Activated gamma-delta T cell treated with anti-CD3 and anti-CD28 coated beads, Interleukin-2, amount 50 U/mL, for 16 hours (primary cell): ENCODE results near the gene RDH13.
"Not testable (repeated sequence)": the region's sequence is repeated elsewhere in the genome, so short reads cannot be mapped to it uniquely, and the experiment has no call there.

Experiments used
- DNase-seq: peaks from one replicate; pipeline ENCODE4 v3.0.0-alpha.2; 2020; ENCODE audit warnings: low read depth

The RDH13 gene

DNA sequence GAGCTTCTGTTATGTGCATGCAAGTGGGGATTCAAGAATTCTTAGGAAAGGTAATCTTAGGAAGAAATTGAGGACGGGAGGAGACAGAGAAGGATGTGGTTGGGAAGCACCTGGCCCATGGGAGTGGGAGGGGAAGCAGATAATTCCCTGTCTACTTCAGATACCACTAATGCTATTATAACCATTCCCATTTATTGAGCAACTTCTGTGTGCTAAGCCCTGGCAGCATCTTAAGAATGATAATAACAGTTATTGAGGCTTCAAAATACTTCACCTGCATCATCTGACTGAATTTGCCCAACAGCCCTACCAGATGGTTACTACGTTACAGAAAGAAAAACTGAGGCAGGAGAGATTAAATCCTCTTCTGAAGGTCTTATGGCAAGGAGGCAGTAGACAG lies 14.2 kb upstream of the RDH13 start:
- no peak for DNase-seq

DNA sequence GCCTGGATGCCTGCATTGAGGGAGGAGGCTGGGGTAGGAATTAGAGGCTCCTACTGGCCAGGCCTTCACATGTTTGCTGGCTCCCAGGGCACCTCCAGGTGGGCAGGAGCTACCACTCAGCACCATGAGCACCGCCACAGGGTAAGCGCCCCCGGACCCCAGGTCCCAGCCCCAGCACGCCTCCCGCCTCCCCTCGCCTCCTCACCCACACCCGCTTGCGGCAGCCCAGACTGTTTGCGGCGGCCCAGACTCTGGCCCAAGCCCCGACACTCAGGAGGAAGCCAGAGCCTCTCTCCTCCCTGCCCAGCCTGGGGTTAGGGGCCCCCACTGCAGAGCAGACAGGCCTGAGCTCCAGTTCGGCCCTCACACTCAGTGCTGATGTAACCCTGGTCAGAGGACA lies 13.4 kb upstream of the RDH13 start:
- no peak for DNase-seq

DNA sequence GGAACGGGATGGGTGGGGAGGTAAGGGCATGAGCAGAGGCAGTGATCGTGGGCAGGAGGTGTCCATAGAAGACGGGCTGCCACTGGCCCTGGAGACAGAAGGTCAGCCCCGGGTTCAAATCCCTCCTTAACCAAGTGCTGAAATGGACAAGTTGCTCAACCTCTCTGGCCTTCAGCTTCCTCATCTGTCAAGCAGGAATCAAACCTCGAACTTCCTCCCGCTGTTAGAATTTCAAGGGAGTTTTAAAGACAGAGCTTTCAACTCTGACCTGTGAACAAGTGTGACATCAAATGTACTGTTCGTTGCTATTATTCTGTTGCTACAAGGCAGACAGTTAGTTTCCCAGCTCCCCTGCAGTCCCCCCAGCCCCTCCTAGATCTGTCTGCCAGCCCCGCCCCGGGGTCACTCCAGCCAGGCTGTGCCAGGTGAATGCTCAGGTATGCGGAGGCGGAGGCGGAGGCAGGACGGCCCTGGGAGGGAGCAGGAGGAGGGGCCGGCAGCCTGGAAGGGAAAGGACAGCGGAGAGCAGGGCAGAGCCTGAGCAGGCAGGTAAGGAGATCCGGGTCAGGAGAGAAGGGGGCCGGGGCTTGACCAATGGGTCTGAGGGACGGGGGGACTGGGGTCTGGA lies 12.5 kb upstream of the RDH13 start, which contains the start of gene EPS8L1:
Gene EPS8L1 (plus strand): TSS at position 499 of the 628 bp plus-strand sequence. CDS start 576 bp downstream, outside the sequence.
- DNase-seq: no peak

DNA sequence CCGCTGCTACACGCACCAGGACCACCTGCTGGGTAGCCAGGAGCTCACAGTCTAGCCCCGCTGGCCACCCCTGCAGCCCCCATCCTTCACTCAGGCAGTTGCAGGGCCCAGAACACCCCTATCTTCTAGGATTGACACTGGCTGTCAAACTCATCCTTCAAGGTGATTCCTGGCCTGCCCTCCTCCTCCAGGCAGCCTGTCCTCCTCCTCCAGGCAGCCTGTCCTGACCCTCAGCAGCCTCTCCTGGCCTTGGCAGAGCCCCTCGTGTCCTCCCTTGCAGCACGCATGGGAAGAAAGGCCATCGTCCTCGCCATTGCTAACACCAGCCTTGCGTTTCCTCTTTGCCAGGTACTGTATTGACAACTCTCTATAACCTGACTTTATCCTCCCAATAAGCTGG lies 9.0 kb upstream of the RDH13 start:
- no peak for DNase-seq

DNA sequence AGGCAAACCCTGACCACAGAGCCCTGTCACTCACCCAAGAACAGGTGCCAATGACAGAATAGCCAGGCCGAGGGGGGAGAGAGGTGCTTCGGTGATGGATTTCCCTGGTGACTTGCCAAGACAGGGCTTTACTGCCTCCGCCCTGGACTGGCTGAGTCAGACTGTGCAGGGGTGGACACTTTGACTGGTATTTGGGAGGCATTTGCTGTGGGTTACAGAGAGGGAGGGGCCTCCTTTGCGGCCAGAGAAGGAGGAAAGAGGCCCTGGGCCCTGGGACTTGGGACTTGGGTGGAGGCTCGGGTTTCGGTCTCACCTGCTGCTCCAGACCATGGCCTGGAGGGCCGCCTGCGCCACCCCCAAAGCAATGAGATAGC lies 8.2 kb upstream of the RDH13 start:
- no peak for DNase-seq

DNA sequence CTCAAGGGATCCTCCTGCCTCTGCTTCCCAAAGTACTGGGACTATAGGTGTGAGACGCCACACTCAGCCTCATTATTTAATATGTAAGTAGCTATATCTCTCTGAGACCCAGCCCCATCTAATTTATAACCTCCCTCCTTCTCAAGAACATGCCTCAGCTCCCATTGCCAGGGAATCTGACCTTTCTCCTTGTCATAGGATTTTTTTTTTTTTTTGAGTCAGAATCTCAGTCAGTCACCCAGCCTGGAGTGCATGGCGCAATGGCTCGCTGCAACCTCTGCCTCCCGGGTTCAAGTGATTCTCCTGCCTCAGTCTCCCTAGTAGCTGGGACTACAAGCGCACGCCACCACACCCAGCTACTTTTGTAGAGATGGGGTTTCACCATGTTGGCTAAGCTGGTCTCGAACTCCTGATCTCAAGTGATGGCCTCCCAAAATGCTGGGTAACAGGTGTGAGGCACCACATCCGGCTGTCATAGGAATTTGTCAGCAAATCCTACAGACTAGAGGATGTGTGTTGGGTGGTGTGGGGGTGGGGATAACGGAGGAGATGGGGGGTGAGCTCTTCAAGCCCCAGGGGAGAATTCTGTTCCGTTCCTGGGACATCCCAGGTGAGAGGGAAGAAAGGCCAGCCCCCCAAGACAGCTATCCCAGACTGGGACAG lies 7.6 kb upstream of the RDH13 start:
- no peak for DNase-seq

DNA sequence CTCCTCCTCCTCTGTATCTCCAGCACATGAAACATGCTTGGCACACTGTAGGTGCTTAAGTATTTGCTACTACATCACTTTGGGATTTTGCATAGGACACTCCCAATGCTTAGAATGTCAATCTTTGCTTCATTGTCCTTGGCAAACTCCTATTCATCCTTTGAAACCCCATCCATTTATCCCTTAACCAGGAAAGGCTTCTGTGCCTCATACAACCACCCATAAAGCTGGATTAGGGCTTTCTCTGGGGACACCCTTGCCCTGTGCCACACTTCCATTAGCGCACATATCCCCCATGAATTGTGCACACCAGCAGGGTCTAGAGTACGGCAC lies 6.9 kb upstream of the RDH13 start:
- DNase-seq: no peak

DNA sequence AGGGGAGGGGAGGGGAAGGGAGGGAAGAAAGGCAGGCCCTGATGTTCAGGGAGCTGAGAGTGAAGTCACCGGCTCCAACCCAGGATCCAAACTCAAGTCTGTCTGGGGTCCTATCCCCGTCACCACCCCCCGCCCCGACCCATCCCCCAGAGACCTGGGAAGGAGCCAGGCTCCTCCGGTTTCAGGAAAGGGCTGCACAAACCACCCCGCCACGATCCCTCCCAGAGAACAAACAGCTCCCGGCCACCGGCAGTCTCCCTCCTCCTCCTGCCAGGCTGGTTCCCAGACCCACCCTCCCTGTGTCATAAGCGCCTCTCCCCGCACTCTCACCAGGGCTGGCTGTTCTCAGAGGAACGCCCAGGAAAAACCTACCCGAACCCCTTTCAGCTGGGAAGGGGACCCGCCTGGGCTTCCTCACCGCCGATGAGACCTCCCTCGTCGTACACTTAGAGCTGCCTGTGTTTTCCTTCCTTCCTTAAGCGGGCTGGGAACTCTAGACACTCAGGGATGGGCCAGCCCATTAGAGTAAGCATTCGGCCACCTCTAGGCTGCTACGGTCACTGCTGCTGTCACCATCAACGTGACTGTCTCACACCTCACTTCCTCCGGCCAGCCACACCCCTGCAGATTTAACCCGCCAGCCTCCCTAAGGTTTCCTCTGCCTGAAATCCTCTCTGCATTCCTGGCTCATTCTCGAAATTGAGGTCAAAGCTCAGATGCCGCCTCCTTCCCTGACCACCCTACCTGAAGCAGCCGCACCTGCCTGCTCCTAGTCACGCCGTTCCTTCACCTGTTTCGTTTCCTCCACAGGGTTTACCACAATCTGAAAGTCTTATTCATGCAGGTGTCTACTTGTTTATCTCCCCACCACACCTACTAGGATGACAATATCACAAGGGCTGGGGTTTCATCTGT lies 6.3 kb upstream of the RDH13 start:
- no peak for DNase-seq

DNA sequence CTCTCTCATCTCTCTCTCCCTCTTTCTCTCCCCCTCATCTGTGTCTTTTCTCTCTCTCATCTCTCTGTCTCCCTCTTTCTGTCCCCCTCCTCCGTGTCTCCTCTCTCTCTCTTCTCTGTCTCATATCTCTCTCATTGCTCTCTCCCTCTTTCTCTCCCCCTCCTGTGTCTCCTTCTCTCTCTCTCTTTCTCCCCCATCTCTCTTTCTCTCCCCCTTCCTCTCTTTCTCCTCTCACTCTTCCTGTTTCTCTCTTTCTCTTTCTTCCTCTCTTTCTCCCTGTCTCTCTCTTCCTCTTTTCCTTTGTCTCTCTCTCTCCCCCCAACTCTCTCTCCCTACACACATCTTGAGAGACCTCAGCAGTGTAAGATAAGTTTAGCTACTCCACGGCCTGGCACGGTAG lies 4.9 kb upstream of the RDH13 start:
- no peak for DNase-seq

DNA sequence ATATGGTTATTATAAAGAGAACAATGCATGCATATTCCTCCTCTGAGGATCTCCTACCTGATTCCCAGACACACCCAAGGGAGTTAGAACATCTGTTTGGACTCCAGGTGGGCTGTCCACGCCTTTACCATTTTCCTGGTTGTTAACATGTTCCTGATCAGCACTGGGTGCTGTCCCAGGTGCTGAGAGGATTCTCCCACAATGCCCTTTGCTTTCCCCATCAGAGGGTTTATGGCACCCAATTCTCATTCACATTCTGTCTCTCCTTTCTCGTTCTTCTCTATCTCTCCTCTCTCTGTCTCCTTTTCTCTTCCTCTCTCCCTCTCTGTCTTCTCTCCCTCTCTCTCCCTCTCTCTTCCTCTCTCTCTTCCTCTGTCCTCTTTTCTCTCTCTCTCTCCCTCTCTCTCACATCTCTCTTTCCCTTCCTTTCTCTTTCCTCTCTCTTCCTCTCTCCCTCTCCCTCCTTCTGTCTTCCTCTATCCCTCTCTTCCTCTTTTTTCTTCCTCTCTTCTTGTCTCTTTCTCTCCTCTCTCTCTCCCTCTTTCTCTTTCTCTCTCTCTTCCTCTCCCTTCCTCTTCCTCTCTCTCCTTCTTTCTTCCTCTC lies 3.3 kb upstream of the RDH13 start:
- no peak for DNase-seq

DNA sequence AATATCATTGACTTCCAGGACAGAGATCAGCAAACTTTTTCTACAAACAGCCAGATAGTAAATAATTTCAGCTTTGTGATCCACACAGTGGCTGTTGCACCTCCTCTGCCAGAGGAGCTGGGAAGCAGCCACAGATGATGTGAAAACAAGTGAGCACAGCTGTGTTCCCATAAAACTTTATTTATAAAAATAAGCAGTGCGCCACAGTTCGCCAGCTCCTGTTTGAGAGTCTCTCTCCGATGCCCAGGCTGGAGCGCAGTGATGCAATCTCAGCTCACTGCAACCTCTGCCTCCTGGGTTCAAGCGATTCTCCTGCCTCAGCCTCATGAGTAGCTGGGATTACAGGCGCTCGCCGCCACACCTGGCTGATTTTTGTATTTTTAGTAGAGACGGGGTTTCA lies 2.6 kb upstream of the RDH13 start:
- not testable (repeated sequence) for DNase-seq

DNA sequence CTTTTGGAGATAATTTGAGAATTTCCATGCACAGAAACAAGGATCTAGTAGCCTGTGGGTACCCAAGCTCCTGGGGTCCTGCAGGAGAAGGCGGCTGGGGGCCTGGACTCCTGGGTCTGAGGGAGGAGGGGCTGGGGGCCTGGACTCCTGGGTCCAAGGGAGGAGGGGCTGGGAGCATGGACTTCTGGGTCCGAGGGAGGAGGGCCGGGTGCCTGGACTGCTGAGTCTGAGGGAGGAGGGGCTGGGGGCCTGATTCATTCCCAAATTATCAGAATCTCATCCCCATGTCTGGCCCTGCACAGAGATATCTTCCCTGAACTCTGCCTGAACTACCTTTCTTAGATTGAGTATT lies 520 bp upstream of the RDH13 start:
- no peak for DNase-seq

DNA sequence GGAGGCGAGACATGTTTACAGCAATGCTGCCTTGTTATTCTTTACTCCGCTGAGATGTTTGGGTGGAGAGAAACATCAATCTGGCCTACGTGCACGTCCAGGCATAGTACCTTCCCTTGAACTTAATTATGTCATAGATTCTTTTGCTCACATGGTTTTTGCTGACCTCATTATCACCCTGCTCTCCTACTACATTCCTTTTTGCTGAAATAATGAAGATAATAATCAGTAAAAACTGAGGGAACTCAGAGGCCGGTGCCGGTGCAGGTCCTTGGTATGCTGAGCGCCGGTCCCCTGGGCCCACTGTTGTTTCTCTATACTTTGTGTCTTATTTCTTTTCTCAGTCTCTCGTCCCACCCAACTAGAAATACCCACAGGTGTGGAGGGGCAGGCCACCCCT lies 2.7 kb downstream of the RDH13 start:
- not testable (repeated sequence) for DNase-seq

DNA sequence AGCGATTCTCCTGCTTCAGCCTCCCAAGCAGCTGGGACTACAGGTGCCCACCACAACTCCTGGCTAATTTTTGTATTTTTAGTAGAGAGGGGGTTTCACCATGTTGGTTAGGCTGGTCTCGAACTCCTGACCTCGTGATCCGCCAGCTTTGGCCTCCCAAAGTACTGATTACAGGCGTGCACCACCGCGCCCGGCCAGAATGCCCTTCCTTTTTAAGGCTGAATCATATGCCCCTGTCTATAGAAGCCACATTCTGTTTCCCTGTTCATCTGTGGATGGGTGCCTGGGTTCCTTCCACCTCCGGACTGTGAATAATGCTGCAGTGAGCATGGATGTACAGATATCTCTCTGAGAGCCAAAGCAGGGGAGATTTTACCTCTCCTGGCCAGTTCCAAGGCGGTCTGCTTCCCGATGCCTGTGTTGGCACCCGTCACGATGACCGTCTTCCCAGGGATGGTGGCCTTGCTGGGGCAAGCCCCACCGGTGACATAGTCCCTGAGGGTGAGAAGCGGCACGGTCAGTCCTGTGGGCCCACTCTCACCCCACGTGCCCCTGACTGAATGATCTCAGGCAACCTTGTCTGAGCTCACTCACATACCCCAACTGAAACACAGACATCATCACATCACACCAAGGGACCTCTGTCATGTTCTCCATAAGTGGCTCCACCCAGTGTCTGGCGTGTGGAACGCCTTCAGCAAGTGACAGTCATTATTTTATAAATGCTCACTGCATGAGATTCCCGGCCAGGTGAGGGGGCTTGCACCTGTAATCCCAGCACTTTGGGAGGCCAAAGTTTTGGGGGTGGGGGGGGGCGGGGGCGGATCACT lies 4.0 kb downstream of the RDH13 start:
- DNase-seq: no peak

DNA sequence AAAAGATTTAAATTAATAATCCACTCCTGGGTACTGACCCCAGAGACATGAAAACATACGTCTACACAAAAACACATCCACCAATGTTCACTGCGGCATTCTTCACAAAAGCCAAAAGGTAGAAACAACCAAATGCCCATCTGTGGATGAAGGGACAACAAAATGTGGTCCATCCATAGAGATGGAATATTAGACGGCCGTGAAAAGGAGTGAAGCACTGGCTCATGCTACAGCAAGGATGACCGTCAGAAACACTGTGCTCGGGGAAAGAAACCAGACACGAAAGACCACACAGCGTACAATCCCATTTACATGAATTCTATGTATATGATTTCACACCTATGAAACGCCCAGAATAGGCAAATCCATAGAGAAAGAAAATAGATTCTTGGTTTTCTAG lies 6.1 kb downstream of the RDH13 start:
- no peak for DNase-seq

DNA sequence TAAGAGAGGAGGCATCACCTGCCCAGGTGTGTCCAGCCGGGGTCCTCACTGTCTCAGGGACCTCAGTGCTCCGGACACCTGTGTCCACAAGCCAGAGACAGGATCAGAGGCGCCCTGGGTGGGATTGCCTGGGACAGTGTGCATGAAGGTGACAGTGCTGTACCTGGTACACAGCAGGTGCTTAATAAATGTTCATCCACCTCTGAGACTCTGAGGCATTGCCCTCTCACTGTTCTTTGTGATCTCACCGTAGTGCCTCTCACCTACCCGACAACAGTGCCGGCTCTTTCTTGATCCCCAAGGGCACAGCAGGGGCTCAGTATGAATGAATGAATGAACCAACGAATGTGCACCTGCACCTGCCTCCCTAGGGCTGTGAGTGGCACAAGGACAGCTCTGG lies 9.2 kb downstream of the RDH13 start:
- no peak for DNase-seq

DNA sequence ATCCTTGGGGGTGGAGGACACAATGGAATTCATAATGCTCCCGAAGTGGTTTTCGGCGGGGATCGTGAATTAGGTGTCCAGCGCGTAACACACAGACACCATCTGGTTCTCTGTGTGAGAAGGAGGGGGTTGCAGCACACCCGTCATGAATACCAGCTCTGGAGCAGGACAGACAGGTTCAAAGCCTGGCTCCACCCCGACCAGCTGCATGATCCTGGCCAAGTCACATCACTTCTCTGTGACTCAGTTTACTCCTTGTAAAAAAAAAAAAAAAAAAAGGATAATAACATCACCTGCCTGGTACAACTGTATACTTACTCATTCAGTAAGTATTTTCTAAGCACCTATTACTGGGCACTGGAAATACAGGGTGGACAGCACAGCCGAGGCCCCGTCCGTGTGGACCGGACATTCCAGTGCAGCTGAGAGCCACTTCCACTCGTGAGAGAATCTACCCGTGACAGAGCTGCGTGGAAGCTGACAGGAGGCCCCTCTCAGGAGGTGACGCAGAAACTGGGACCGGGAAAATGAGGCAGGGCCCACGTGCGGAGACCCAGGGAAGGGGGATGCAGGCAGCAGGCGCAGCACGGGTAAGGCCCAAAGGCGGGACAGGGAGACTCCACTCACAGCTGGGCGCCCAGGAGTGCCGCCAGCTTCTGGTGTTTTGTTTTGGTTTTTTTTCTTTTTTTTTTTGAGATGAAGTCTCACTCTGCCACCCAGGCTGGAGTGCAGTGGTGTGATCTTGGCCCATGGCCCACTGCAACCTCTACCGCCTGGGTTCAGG lies 12.0 kb downstream of the RDH13 start:
- DNase-seq: no peak

DNA sequence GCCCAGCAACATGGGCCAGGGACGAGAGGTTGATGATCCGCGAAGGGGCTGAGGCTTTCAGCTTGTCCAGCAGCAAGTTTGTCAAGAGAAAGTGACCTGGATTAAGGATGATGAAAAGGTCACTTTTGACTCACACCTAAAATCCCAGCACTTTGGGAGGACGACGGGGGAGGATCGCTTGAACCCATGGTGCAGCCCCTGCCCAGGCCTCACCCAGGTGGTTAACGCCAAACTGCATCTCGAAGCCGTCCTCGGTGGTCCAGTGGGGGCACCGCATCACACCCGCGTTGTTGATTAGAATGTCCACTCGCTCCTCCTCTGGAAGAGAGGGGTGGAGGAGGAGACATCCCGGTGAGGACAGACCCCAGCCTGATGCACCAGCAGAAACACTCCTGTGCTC lies 14.5 kb downstream of the RDH13 start:
- DNase-seq: no peak

DNA sequence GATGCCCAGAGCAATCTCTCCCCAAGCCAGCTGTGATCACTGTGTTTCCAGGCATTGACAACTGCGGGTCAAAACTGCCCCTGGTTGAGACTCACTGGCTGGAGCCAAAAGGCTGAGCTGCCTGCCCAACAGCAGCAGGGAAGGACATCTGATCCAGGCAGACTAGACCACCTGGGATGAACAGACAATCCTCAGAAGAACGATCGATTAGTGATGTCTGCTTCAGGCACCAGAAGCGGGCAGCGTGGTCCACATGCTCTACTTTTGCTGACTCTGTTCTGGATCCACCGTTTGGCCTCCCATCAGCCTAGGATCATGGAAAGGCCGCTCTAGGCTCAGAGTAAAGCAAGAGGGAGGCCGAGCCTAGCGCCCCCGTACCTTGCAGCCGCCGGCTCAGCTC lies 15.0 kb downstream of the RDH13 start:
- no peak for DNase-seq

DNA sequence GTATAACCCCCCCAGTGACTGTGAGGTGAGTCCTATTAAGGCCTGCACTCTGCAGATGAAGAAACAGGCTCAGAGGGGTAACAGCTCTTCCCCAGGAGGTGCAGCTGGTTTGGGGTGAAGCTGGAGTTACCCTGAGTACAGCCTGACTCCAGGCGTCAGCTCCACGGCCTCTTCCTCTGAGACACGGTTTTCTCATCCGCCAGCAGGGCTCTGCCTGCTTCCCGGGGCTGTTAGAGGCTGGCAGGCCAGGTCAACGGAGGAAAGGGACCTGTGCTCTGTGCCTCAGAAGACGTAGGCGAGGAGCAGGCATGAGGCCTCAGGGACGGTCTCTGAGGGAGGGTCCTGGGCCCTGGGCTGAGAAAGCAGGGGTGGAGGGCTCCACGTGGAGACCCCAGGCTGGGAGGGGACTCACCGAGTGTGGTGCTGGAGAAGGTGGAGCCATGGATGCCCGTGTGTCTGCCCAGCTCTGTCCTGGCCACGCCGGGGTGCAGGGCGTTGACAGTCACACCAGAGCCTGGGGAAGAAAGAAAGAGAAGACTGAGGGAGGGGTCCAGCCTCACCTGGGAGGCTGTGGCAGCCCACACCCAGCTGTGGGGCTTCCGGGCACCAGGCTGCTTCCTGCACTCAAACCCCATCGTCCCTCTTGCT lies 15.8 kb downstream of the RDH13 start:
- no peak for DNase-seq
